C4-2B (cell line): ENCODE measurements around the gene BCL10.

Source experiments
- CTCF ChIP-seq: fragments of 450-650 bp; conservative IDR thresholded peaks from 2 replicates; pipeline ENCODE4 v1.5.1; 2017; ENCODE audit warnings: mild to moderate bottlenecking
- ZFX ChIP-seq: fragments of 450-650 bp; IDR thresholded peaks from 2 replicates; pipeline ENCODE4 v1.6.1; 2017

DNA sequence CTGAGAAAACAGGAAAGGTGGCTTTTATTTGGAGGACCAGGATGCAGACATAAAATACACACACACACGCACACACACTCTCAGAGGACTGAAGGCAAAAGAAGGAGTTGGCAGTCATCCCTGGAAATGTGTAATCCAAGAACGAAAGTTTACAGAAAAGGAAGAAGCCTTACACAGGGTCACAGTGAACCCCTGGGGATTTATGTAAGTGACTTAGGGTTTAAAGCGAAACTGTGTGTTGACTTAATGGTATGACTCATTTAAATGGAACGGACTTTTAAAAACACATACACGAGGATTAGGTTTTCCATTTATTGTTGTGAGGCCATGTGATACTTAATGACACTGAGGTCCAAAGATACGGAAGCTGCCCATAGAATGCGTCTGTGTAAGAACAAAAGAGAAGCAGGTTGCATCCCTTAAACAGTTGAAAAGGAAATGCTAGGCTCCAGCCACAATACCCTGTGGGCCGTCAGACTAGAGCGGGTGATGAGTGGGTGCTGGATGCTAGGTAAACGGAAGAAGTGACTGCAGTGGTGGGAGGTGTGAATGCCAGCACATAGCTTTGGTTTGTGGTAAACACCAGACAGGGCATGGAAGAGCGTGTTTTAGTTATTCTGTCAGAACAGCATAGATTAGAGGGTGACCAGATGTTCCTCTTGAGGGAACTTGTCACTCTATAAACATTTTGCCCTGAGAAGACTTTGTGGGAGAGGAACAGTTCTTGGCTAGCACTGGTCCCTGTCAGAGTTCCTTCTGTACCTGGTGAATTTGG, 21.6 kb upstream of the BCL10 start:
- TF ChIP-seq CTCF (no peak), ZFX (no peak)
